Tibial nerve (tissue), 3 donors: ENCODE measurements around the gene PRKCH.

Source experiments
- CTCF ChIP-seq, 5 experiments: fragments of 200-600 bp in 3 of 5; fragments of 450-650 bp in 2 of 5; sonication (generic) in 3 of 5; IDR thresholded peaks; one replicate each; pipeline ENCODE4 v1.5.1; 2016 to 2019; ENCODE audit warnings: antibody characterized with exemption in 5 of 5, mild to moderate bottlenecking in 3 of 5, moderate library complexity in 2 of 5
- POLR2A ChIP-seq, 2 donors: fragments of 450-650 bp; IDR thresholded peaks; one replicate each; pipeline ENCODE4 v1.6.1; 2017; ENCODE audit warnings: antibody characterized with exemption in 2 of 2, mild to moderate bottlenecking in 2 of 2, moderate library complexity in 2 of 2

DNA sequence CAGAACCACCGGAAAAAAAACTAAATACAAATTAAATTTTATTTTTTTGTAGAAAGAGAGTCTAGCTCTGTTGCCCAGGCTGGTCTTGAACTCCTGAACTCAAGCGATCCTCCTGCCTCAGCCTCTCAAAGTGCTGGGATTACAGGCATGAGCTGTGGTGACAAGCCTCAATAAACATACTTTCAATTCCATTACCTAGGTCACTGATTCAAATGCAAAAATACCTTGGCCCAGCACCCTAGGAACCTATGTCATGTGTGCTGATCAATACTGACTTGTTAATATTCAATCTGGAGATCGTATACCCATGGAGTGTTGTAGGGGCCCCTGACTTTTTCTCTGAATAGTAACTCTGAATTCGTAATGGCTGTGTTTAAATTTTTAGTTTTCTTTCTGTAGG is 33.2 kb upstream of the PRKCH start:
- TF ChIP-seq CTCF (IDR thresholded peaks at IDR 0.05) (no peak), POLR2A (IDR thresholded peaks at IDR 0.05) (no peak)
